K562 (cell line): ENCODE results near the gene HIVEP3. TPM values are rescaled to one million over a fixed set of nuclear protein-coding genes. Genes with fewer than 3 reads are reported as not detected.

Experiments used
- ATAC-seq: fragments of 200-7000 bp; cut with Tn5 transposase; 3 replicates; pipeline ENCODE4 v1.9.1; 2020; ENCODE audit warnings: moderate library complexity
- BruUV-seq: library from RNA; stranded (reverse); fragments of 400-500 nt; replicated peaks from 2 replicates; lab custom pipeline; 2021; lab: Mats Ljungman, UMichigan
- CTCF ChIA-PET: fragments of 300-600 bp; formaldehyde crosslinking; extraction: SDS; loops from one replicate; lab custom pipeline; 2021; ENCODE audit warnings: low intra/inter-chr PET ratio; lab: Yijun Ruan, JAX
- POLR2A ChIA-PET: fragments of 300-600, 350-650 bp; sonication (Branson Sonifier 250); formaldehyde crosslinking; extraction: SDS; loops from one replicate; lab custom pipeline; 2021; ENCODE audit warnings: antibody characterized with exemption, inconsistent platforms; lab: Yijun Ruan, JAX
- DNase-seq, 4 experiments: peaks; one replicate each; pipeline versions ENCODE4 v3.0.0 to v3.0.0-alpha.2; 2011 to 2018; ENCODE audit warnings: low spot score in 3 of 4, mixed read lengths in 3 of 4; ENCODE audit errors: extremely low read depth in 1 of 4
- FAIRE-seq: peaks from 2 replicates; lab custom pipeline; 2011; peaks lifted over from hg19 to GRCh38; lab: Jason Lieb, UNC
- H2AFZ ChIP-seq: 2 replicates; pipeline ENCODE4 v1.6.0; 2011; ENCODE audit warnings: low read depth, low read length, control low read depth, inconsistent platforms
- H3K27ac ChIP-seq: fragments of 200-600 bp; 3 replicates; pipeline ENCODE4 v1.8.0; 2011; ENCODE audit warnings: low read depth, mild to moderate bottlenecking, control low read depth, inconsistent platforms, low read length, moderate library complexity, mixed read lengths; ENCODE audit errors: extremely low read depth
- H3K27me3 ChIP-seq, 2 experiments: fragments of 300-600 bp in 1 of 2; 2 replicates in 1 of 2; 3 replicates in 1 of 2; pipeline versions ENCODE4 v1.6.0 to v1.8.0; 2011; ENCODE audit warnings: inconsistent platforms in 2 of 2, low read length in 2 of 2, mild to moderate bottlenecking in 1 of 2, mixed read lengths in 1 of 2, moderate library complexity in 1 of 2; ENCODE audit not compliant: control insufficient read depth in 2 of 2, insufficient read depth in 2 of 2
- H3K36me3 ChIP-seq: fragments of 300-600 bp; 3 replicates; pipeline ENCODE4 v1.8.0; 2011; ENCODE audit warnings: mild to moderate bottlenecking, low read length, inconsistent platforms; ENCODE audit not compliant: control insufficient read depth, insufficient read depth
- H3K4me1 ChIP-seq, 2 experiments: fragments of 200-600 bp in 1 of 2; replicated peaks in 1 of 2; 2 replicates in 1 of 2; 3 replicates in 1 of 2; pipeline versions ENCODE4 v1.5.1 to v1.8.0; 2011; ENCODE audit warnings: inconsistent platforms in 2 of 2, low read length in 2 of 2, mild to moderate bottlenecking in 1 of 2, mixed read lengths in 1 of 2, moderate library complexity in 1 of 2; ENCODE audit not compliant: control insufficient read depth in 2 of 2, insufficient read depth in 2 of 2
- H3K4me2 ChIP-seq: 2 replicates; pipeline ENCODE4 v1.6.1; 2011; ENCODE audit warnings: low read length, control low read depth, inconsistent platforms, mixed read lengths; ENCODE audit not compliant: insufficient read depth
- H3K4me3 ChIP-seq: fragments of 200-600 bp; sonication (generic), shearing (Covaris generic); 2 replicates; pipeline ENCODE4 v1.5.1; 2016; ENCODE audit warnings: control low read depth, inconsistent platforms
- H3K79me2 ChIP-seq: fragments of 200-600 bp; 3 replicates; pipeline ENCODE4 v1.8.0; 2011; ENCODE audit warnings: low read length, inconsistent platforms; ENCODE audit not compliant: control insufficient read depth, insufficient read depth
- H3K9ac ChIP-seq, 2 experiments: 2 replicates each; pipeline versions ENCODE4 v1.6.0 to v1.6.1; 2011; ENCODE audit warnings: low read depth in 2 of 2, low read length in 2 of 2, control low read depth in 1 of 2, inconsistent platforms in 1 of 2, mild to moderate bottlenecking in 1 of 2, mixed read lengths in 1 of 2; ENCODE audit not compliant: insufficient read depth in 1 of 2
- H3K9me1 ChIP-seq: one replicate; pipeline ENCODE4 v1.6.0; 2011; ENCODE audit warnings: inconsistent platforms, mild to moderate bottlenecking, low read length, moderate library complexity; ENCODE audit not compliant: control insufficient read depth, insufficient read depth
- H3K9me3 ChIP-seq: replicated peaks from 2 replicates; pipeline ENCODE4 v1.5.1; 2011; ENCODE audit warnings: low read depth, low read length, inconsistent platforms; ENCODE audit not compliant: control insufficient read depth, insufficient read depth
- H4K20me1 ChIP-seq: replicated peaks from 2 replicates; pipeline ENCODE4 v1.6.1; 2011; ENCODE audit warnings: low read length, inconsistent platforms, mixed read lengths; ENCODE audit not compliant: control insufficient read depth, insufficient read depth
- GTF3C2 ChIP-seq: IDR thresholded peaks from 3 replicates; pipeline ENCODE4 v1.6.1; 2011; ENCODE audit warnings: borderline replicate concordance, mild to moderate bottlenecking, moderate library complexity; ENCODE audit not compliant: insufficient read length; ENCODE audit errors: extremely low read depth
- MECOM ChIP-seq: fragments of 250-450 bp; sonication (Bioruptor Pico); IDR thresholded peaks from 2 replicates; pipeline ENCODE4 v1.8.0; 2022; ENCODE audit warnings: inconsistent platforms
- UBTF ChIP-seq, 2 experiments: IDR thresholded peaks; 2 replicates each; pipeline ENCODE4 v1.6.1; 2012; ENCODE audit warnings: improper control_type of control experiment in 2 of 2, low read depth in 2 of 2, low read length in 2 of 2, borderline replicate concordance in 1 of 2
- ZNF644 ChIP-seq: fragments of 200-800 bp; sonication (Bioruptor generic); IDR thresholded peaks from 2 replicates; pipeline ENCODE4 v1.6.1; 2016; ENCODE audit warnings: low read depth, missing genetic modification characterization, missing compliant biosample characterization
- WGBS: fragments of 100-300 bp; shearing (Covaris generic); methylation state at CpG from one replicate; pipeline ENCODE4 v1.1.6; 2016; ENCODE audit warnings: low coverage, mixed read lengths; ENCODE audit not compliant: insufficient coverage; ENCODE audit errors: missing lambda C conversion rate; 5-methylcytosine and 5-hydroxymethylcytosine counted together
- in situ Hi-C: fragments of 300-500 bp; cut with MboI; formaldehyde crosslinking; loops from 4 replicates; pipeline ENCODE4 v1.15.0; 2018; ENCODE audit warnings: inconsistent platforms, mixed read lengths
- intact Hi-C: fragments of 100-400 bp; cut with micrococcal nuclease; formaldehyde crosslinking; loops from 2 replicates; pipeline ENCODE4 v1.14.2; 2022
- polyA plus RNA-seq, 8 experiments: library from polyadenylated mRNA; depleted of rRNA in 4 of 8; stranded (reverse) in 5 of 8; unstranded in 3 of 8; fragments of >200 nt; fragmentation: Nextera tagmentation in 2 of 8; fragmentation: Illumina TruSeq in 1 of 8; extraction: Ambion mirVana in 2 of 8; extraction: Trizol in 1 of 8; gene quantifications; 2 replicates each; pipeline versions ENCODE4 v1.2.1 to v1.2.3, GENCODE V29; 2011 to 2014; ENCODE audit warnings: inconsistent platforms in 1 of 8, missing spikeins in 1 of 8
- total RNA-seq, 7 experiments: library from RNA; depleted of rRNA in 6 of 7; stranded (reverse); fragments of >200 nt in 6 of 7; fragmentation: Illumina TruSeq in 2 of 7; extraction: Trizol in 2 of 7; gene quantifications; 2 replicates each; pipeline versions ENCODE4 v1.2.1 to v1.2.3, GENCODE V29; 2011 to 2021; ENCODE audit warnings: low replicate concordance in 1 of 7
- TF ChIP-seq, protein P1 (sequence below): sonication (generic); formaldehyde crosslinking; IDR thresholded peaks from 2 replicates; pipeline ENCODE4 v1.8.0; 2022; ENCODE audit warnings: mild to moderate bottlenecking, missing genetic modification reagents

HIVEP3 gene
- total and polyA plus RNA-seq, 9 of the 15 experiments (the other 6 are each of a cell fraction or from before 2014, with no cell fraction given), result 0.09 to 0.58 (median 0.34) TPM; not detected in 1

GRCh38 chr1:41767534-41768525, 150.9 kb downstream of the HIVEP3 start:
- Histone ChIP-seq H3K36me3 (no peaks in the 10 kb centered on the region), H3K4me1 (no peaks in the 10 kb centered on the region), H3K4me3 (no peak overlapping the region), H3K27me3 (peaks cover 11 to 27% of the 10 kb centered on the region in 2 experiments; a peak in 4 of 5 replicates), H3K27ac (no peak overlapping the region), H3K9me3 (no peaks in the 10 kb centered on the region), H3K79me2 (no peaks in the 10 kb centered on the region), H4K20me1 (peaks cover 3% of the 10 kb centered on the region; the same call in 1 of the 2 replicates), H3K4me2 (no peak overlapping the region), H2AFZ (no peak overlapping the region), H3K9me1 (no peaks in the 10 kb centered on the region), H3K9ac (no peak overlapping the region)
- FAIRE-seq (no peak), DNase-seq (no peak), ATAC-seq (no peak)
- ChIA-PET CTCF (no interaction called here), POLR2A (interaction anchor here (1.2 kb wide), 1 partner anchor 13 kb away, joined by 3 read pairs; no protein-coding TSS in a partner anchor)
- in situ Hi-C loops, result no loop called here
- intact Hi-C loops, result no loop called here
- TF ChIP-seq ZNF644 (tag) (no peak), UBTF (IDR thresholded peaks at IDR 0.05; ENCODE audit: borderline replicate concordance in 1 of 2, low read depth in 2 of 2, low read length in 2 of 2) (no peak), GTF3C2 (no peak), MECOM (CRISPR knock-in tag) (no peak)
- TF ChIP-seq, protein P1, sequence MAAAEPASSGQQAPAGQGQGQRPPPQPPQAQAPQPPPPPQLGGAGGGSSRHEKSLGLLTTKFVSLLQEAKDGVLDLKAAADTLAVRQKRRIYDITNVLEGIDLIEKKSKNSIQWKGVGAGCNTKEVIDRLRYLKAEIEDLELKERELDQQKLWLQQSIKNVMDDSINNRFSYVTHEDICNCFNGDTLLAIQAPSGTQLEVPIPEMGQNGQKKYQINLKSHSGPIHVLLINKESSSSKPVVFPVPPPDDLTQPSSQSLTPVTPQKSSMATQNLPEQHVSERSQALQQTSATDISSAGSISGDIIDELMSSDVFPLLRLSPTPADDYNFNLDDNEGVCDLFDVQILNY (CRISPR knock-in tag), result no peak
- no TSS peak for BruUV-seq
- WGBS, result under 1% methylated on average over 11 of the region's 11 CpGs
